HG02970 (cell line): Measurements from ENCODE around the gene LYRM1.
"Not testable (repeated sequence)": the region's sequence is repeated elsewhere in the genome, so short reads cannot be mapped to it uniquely, and the experiment has no call there.

Source experiments
- ATAC-seq: cut with Tn5 transposase; IDR thresholded peaks from one replicate; pipeline ENCODE4 v1.9.1; 2021; ENCODE audit warnings: mild to moderate bottlenecking, moderate library complexity, moderate number of reproducible peaks; ENCODE audit not compliant: unreplicated experiment, low FRiP score

The LYRM1 gene

DNA sequence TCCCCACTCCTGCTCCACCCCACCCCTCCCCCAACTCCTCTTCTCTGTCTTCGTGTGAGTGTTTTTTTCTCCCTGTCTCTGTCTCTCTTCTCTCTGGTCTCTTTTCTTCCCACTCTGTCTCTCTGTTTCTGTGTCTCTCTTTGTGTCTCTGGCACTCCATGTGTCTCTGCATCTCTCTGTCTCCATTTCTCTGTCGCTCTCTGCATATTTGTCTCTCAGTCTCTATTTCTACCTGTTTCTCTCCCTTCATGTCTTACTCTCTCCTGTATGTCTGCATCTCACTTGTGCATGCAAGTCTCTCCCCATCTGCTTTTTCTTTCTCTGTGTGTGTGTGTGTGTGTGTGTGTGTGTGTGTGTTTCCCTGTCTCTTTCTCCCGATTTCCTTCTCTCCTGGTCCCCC lies 68.2 kb downstream of the LYRM1 start:
- no peak for ATAC-seq

DNA sequence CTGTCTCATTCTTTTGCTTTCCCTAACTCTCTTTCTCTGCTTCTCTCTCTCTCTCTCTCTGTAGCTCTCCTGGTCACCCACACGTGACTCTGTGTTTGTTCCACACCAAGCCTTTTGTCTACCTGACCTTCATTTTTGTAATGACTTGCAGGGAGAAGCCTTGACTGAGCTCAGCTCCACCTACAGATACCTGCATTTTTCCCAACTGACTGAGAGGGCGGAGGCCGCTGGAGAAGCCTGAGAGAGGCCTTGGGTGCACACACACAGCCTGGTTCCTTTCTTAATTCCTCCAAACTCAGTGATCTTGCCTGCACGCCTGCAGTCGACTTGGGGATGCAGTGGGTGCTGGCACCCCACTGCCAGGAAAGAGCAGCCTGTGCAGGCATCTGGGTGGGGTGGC lies 68.8 kb downstream of the LYRM1 start:
- no peak for ATAC-seq

DNA sequence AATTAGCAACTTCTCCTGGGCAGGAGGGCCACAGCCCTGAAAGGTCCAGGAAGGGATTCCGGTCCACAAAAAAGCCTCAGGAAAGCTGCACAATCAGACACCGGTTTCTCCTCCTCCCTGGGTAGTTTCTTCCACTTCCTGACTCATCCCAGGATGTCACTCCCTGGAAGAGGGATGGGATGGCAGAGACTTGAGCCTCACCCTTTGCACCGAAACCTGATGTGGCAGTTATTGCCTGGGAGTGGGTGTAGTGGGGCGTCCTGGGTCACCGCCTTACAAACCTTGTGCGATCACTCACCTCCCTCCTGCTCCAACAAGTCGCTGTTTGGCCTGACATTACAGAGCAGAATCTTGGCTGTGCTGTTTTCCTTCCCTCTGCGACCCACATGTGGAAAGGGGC lies 70.8 kb downstream of the LYRM1 start:
- ATAC-seq = no peak

DNA sequence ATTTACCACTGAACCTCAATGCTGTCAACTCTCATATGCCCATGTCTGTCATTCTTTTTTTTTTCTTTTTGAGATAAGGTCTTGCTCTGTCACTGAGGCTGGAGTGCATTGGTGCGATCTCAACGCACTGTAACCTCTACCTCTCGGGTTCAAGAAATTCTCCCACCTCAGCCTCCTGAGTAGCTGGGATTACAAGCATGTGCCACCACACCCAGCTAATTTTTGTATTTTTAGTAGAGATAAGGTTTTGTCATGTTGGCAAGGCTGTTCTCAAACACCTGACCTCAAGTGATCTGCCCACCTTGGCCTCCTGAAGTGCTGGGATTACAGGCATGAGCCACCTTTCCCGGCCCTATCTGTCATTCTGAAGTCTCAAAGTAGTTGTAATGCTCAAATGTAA lies 72.6 kb downstream of the LYRM1 start:
- ATAC-seq = not testable (repeated sequence)
